ENCODE results near the gene CASP10.

CASP10 gene

GRCh38 chr2:201262718-201263117 is 79.8 kb downstream of the CASP10 start:
- no peak for DNase-seq

GRCh38 chr2:201263779-201264178 is 80.8 kb downstream of the CASP10 start:
- DNase-seq, result no peak

DNA sequence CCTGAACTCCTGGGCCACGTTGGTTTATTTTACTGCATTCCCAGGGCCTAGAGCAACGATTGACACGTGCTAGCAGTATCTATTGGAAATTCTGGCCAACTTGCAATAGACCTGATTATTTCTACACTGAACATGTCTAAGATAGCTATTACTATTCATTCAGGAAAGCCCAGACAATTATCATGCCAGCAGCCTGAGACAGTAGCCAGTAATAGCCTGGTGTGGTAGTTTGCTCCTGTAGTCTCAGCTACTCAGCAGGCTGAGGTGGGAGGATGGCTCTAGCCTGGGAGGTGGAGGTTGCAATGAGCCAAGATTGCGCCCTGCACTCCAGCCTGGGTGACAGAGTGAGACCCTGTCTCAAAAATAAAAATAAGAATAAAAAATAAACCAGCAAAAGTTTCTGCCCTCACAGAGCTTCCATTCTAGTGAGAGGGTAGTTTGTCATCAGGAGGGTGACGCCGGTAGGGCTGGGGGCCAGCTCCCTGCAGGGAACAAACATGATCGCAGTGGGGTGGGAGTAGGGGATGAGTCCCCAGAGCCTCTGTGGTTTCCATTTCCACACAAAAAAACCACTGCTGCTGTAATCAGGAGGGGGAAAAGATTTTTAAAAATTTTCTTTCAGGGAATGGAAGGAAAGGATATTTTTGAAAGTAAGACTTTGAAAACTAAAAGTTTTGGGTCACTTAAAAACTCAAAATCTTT is 81.7 kb downstream of the CASP10 start:
- no peak for DNase-seq

DNA sequence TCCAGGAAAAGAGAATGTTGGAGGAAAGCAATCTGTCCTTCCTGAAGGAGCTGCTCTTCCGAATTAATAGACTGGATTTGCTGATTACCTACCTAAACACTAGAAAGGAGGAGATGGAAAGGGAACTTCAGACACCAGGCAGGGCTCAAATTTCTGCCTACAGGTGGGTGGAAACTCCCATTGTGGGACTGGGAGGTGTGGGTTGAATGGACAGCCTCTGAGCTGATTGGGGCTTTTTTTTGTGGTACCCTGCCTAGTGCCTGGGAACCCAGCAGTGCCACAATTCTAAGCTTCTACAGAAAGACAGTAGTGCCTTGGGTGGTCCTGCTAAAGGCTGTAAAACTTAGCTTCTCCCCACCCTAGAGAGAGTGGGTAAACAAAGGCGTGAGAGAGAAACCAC is 83.7 kb downstream of the CASP10 start:
- no peak for DNase-seq

DNA sequence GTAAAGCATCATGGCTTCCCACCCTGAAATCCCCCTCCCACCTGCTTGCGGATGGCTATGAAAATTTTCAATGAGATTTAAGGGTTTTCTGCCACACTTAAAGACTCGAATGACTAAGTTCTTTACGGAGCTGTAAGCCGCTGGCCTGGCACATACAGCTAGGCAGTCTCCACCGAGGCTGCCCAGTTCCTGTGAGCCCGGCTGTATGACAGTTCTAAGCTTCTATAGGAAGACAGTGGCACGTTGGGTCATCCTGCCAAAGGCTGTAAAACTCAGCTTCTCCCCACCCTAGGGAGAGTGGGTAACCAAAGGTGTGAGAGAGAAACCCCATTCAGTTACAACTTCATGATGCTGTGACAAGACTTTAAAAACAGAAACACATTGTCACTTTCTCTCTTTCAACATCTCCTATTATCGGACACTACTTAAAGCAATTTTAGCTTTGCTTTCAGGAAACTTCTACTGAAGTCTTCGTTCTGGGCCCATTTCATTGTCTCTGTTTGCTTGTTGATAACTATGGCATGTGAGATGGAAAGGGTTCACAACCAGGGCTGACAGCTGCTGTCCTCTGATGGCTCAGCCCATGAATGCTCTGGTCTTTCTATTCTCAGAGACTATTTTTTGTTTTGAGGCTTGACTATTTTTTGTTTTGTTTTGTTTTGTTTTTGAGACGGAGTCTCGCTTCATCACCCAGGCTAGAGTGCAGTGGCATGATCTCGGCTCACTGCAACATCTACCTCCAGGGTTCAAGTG is 84.5 kb downstream of the CASP10 start:
- no peak for DNase-seq

- DNase-seq, result no peak
Measured at GRCh38 chr2:201269764-201270163, 86.8 kb downstream of the CASP10 start.

DNA sequence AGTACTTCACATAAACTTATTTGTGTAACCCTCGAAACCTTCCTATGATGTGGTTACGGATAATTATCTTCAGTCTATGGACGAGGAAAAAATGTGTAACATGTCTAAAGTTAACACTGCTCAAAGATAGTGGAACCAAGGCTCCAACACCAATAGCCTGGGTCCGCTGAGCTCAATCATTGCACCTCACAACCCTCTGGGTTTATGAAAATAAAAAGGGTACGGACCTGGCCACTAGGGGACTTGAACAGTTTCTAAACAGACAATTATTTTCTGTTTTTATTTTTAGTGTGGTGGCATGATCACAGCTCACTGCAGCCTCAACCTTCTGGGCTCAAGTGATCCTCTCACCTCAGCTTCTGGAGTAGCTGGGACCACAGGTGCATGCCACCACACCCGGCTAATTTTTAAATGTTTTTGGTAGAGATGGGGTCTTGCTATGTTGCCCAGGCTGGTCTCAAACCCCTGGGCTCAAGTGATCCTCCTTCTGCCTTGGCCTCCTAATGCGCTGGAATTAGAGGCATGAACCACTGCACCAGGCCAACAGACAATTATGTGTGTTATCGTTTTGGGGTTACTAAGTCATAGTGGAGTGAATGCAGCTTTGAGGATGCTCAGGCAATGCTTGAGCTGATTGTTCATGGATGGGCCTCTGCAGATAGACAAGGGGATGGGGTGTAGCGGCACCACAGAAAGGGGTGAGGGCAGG is 87.5 kb downstream of the CASP10 start:
- no peak for DNase-seq

GRCh38 chr2:201271917-201272316 is 89.0 kb downstream of the CASP10 start:
- DNase-seq, result no peak

- no peak for DNase-seq
Measured at GRCh38 chr2:201273330-201273983, 90.5 kb downstream of the CASP10 start.

GRCh38 chr2:201275069-201275468 is 92.1 kb downstream of the CASP10 start:
- DNase-seq, result no peak

DNA sequence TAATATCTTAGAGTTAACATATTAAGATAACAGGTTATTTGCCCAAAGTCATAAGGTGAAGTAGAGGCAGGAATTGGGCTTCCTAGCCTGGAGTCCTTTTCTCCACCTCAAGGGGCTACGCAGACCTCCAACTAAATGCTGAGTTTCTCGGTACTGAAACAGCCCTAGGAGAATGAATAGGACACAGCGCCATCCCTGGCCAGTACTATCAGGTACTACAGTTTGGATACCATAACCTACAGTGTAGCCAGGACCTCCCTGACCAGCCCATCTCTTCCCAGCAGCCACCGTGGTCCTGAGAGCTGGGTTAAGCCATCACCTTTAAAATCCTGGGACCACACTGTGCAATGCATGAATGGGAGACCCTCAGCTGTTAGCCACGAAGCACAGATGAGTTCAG is 93.0 kb downstream of the CASP10 start:
- DNase-seq, result no peak

GRCh38 chr2:201276511-201276910 is 93.6 kb downstream of the CASP10 start:
- no peak for DNase-seq

Data from NCI-H1092 (cell line).